ENCODE results near the gene ASCL3.
"Not testable (repeated sequence)": the region's sequence is repeated elsewhere in the genome, so short reads cannot be mapped to it uniquely, and the experiment has no call there.

The ASCL3 gene

GRCh38 chr11:8942518-8943066 lies at the start of gene ASCL3:
TSS of gene ASCL3 (minus strand) at chr11:8943016. CDS start at chr11:8938161, 4,855 bp downstream.
- no peak for DNase-seq

GRCh38 chr11:8989453-8989852 lies 46.6 kb upstream of the ASCL3 start:
- no peak for DNase-seq

GRCh38 chr11:8988329-8989234 lies 45.8 kb upstream of the ASCL3 start:
- DNase-seq = no peak

- DNase-seq = no peak
These were observed 44.6 kb upstream of the ASCL3 start for GRCh38 chr11:8987446-8987845.

- DNase-seq = not testable (repeated sequence)
These were observed 44.0 kb upstream of the ASCL3 start for GRCh38 chr11:8986772-8987171.

- DNase-seq = no peak
These were observed 42.6 kb upstream of the ASCL3 start for GRCh38 chr11:8985462-8985861.

GRCh38 chr11:8983552-8983951 lies 40.7 kb upstream of the ASCL3 start:
- no peak for DNase-seq

- no peak for DNase-seq
These were observed 37.7 kb upstream of the ASCL3 start for GRCh38 chr11:8980485-8980884.

- not testable (repeated sequence) for DNase-seq
These were observed 36.5 kb upstream of the ASCL3 start for GRCh38 chr11:8979365-8979764.

GRCh38 chr11:8973121-8973520 lies 30.3 kb upstream of the ASCL3 start:
- DNase-seq = no peak

- no peak for DNase-seq
These were observed 29.1 kb upstream of the ASCL3 start for GRCh38 chr11:8971924-8972316.

GRCh38 chr11:8971196-8971923 lies 28.5 kb upstream of the ASCL3 start:
- DNase-seq = no peak

GRCh38 chr11:8967184-8967583 lies 24.4 kb upstream of the ASCL3 start:
- DNase-seq = no peak

GRCh38 chr11:8964324-8965320 lies 21.8 kb upstream of the ASCL3 start, which contains the start of gene TMEM9B:
TSS of gene TMEM9B (minus strand) at chr11:8964442. CDS start at chr11:8964313, 129 bp downstream.
- DNase-seq = peak; percentile 91 to 93 (median 92)

GRCh38 chr11:8963569-8964323 lies 20.9 kb upstream of the ASCL3 start:
- peak; percentile 85 to 92 (median 91) for DNase-seq

GRCh38 chr11:8962841-8963240 lies 20.0 kb upstream of the ASCL3 start:
- peak in 1 of 3 experiments; percentile 17 for DNase-seq

GRCh38 chr11:8961401-8961800 lies 18.6 kb upstream of the ASCL3 start:
- no peak for DNase-seq

GRCh38 chr11:8959546-8960166 lies 16.8 kb upstream of the ASCL3 start:
- DNase-seq = peak; percentile 16 to 76 (median 36)

GRCh38 chr11:8956860-8957259 lies 14.0 kb upstream of the ASCL3 start:
- no peak for DNase-seq

GRCh38 chr11:8948886-8949285 lies 6.1 kb upstream of the ASCL3 start:
- DNase-seq = no peak
